Mesothelial cell of epicardium (in vitro differentiated cells): ENCODE results near the gene PDE4B. TPM values are rescaled to one million over a fixed set of nuclear protein-coding genes. Genes with fewer than 3 reads are reported as not detected.

Experiments
- DNase-seq, 2 experiments: peaks; one replicate each; pipeline ENCODE4 v3.0.0; 2021; ENCODE audit warnings: low spot score in 2 of 2; ENCODE audit not compliant: unreplicated experiment in 2 of 2
- H3K27ac Mint-ChIP-seq: 2 replicates; pipeline ENCODE4 v1.8.0; 2021; ENCODE audit warnings: mixed read lengths
- H3K27me3 Mint-ChIP-seq: 2 replicates; pipeline ENCODE4 v1.8.0; 2021; ENCODE audit warnings: low read depth, mixed read lengths
- H3K36me3 Mint-ChIP-seq: 2 replicates; pipeline ENCODE4 v1.8.0; 2021; ENCODE audit warnings: mixed read lengths
- H3K4me1 Mint-ChIP-seq: 2 replicates; pipeline ENCODE4 v1.8.0; 2021; ENCODE audit warnings: mixed read lengths
- H3K4me3 Mint-ChIP-seq: 2 replicates; pipeline ENCODE4 v1.8.0; 2021; ENCODE audit warnings: mild to moderate bottlenecking, moderate library complexity, mixed read lengths
- H3K9me3 Mint-ChIP-seq: 2 replicates; pipeline ENCODE4 v1.8.0; 2021; ENCODE audit warnings: mixed read lengths
- total RNA-seq: library from RNA; stranded (reverse); gene quantifications from 3 replicates; pipeline ENCODE4 v1.2.1, GENCODE V29; 2021
- TF ChIP-seq, protein P1 (sequence below): fragments of 200-600 bp; sonication (generic); IDR thresholded peaks from one replicate; pipeline ENCODE4 v1.5.0; 2021; ENCODE audit warnings: antibody characterized with exemption; ENCODE audit not compliant: unreplicated experiment

The PDE4B gene
- total RNA-seq, 1 donor from 2014 or later = 22.3 TPM

DNA sequence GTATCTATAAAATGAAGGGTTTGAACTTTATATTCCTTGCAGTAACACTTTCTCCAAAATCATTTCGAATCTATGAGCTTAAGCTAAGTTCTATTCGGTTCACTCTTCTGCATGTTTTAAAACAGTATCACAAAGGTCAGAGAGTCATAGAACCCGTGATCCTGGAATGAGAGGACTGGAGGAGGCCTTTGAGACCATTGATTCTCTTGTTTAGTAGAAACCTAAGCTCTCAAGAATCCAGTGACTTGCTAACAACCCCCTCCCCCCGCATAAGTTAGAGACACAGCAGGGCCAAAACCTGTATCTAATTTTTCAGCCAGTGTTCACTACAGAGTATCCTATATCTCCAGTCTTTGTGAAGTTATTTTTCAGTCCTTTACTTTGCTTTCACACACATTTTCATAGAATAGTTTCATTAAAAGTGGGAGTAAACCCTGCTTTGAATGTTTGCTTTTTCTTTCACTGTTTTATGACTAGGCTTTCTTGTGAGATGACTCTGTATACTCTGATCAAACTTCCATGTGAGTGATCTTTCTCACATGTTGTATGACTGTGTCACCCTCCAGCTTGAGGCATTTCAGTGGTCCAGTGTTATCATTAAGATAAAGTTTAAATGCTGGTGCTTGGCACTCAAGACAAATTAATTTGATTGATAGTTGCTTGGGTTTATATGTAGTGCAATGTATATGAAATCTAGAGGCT is 465.9 kb downstream of the PDE4B start:
- Mint-ChIP-seq H3K9me3 (no peaks in the 10 kb centered on the region), H3K27ac (peak overlapping the region; percentile 75), H3K27me3 (no peaks in the 10 kb centered on the region), H3K4me1 (peaks cover 48% of the 10 kb centered on the region), H3K4me3 (no peak overlapping the region), H3K36me3 (no peaks in the 10 kb centered on the region)
- TF ChIP-seq, protein P1, sequence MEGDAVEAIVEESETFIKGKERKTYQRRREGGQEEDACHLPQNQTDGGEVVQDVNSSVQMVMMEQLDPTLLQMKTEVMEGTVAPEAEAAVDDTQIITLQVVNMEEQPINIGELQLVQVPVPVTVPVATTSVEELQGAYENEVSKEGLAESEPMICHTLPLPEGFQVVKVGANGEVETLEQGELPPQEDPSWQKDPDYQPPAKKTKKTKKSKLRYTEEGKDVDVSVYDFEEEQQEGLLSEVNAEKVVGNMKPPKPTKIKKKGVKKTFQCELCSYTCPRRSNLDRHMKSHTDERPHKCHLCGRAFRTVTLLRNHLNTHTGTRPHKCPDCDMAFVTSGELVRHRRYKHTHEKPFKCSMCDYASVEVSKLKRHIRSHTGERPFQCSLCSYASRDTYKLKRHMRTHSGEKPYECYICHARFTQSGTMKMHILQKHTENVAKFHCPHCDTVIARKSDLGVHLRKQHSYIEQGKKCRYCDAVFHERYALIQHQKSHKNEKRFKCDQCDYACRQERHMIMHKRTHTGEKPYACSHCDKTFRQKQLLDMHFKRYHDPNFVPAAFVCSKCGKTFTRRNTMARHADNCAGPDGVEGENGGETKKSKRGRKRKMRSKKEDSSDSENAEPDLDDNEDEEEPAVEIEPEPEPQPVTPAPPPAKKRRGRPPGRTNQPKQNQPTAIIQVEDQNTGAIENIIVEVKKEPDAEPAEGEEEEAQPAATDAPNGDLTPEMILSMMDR = no peak
- DNase-seq = no peak

DNA sequence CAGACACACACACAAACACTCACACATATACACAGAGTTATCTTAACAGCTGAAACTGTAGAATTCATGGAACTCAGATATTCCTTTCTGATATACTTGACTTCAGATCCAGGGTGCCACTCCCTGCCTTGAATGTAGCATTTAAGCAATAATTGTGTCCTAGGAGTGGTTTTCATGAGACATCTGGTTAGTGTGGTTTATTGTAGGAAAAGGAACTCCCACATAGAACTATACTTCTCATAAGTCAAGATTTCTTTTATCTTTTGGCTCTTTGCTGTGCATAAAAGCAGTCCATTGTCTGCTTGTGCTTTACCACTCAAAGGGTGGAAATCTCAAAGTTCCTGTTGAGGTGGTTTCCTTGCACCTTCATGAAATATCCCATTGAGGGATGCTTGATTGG is 468.7 kb downstream of the PDE4B start:
- H3K27me3 Mint-ChIP-seq = no peaks in the 10 kb centered on the region
- H3K36me3 Mint-ChIP-seq = no peaks in the 10 kb centered on the region
- peak overlapping the region; percentile 71 for H3K27ac Mint-ChIP-seq
- no peak overlapping the region for H3K4me3 Mint-ChIP-seq
- TF ChIP-seq, protein P1 = no peak
- H3K4me1 Mint-ChIP-seq = peaks cover 37% of the 10 kb centered on the region
- no peak for DNase-seq
- no peaks in the 10 kb centered on the region for H3K9me3 Mint-ChIP-seq

DNA sequence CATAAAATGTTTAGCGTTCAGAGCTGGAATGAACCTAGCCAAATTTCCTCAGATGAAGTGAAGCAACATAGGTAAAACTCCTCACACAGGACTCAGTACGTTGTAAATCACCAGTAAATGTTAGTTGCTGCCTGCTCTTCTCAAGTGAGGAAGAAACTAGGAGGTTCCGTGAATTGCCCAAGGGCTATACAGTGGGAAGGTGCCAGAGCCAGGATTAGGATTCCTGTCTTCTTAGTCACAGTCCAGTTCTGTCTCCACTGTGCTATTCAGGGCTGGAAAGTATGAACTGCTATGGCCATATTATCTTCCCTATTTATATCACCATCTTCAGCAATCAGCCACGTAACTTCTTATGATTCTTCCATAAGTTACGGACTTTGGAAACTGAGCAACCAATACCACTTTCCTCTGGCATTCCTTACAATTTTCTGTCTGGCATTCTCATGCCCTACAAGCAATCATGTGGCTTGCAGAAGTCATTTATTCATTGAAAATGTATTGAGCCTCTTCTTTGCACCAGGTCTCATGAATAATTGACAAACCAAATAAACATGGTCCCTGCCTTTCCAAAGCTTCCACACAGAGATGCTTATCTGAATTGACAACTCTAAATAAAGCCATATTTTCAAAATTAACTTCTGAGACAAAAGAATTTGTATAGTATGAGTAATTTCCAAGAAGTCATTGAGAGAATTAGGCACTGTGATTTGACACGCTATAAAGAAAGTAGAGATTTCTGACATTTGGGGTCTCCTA is 469.7 kb downstream of the PDE4B start:
- TF ChIP-seq, protein P1 = no peak
- Mint-ChIP-seq H3K36me3 (no peaks in the 10 kb centered on the region), H3K27ac (peak overlapping the region; percentile 71), H3K4me3 (no peak overlapping the region), H3K9me3 (no peaks in the 10 kb centered on the region), H3K27me3 (no peaks in the 10 kb centered on the region), H3K4me1 (peaks cover 41% of the 10 kb centered on the region)
- no peak for DNase-seq

DNA sequence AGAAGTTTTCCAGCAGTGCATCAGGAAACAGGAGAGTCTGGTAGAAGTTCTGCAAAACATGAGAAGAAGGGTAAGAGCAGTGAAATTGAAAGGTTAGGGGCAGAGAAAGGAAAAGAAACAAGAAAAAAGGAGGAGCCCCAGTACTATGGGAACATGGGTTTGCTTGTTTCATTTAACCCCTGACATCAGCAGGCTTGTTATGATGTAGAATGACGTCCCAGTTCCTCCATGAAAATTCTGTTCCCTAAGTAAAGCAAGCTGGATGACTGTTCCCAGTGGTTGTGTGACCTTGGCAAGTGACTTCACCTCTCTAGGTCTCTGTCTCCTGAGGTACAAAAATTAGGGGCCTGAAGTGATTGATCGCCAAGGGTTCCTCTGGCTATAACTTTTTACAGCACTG is 472.6 kb downstream of the PDE4B start:
- H3K27me3 Mint-ChIP-seq = no peaks in the 10 kb centered on the region
- no peaks in the 10 kb centered on the region for H3K36me3 Mint-ChIP-seq
- DNase-seq = no peak
- H3K4me1 Mint-ChIP-seq = peaks cover 52% of the 10 kb centered on the region
- no peak overlapping the region for H3K4me3 Mint-ChIP-seq
- TF ChIP-seq, protein P1 = no peak
- H3K27ac Mint-ChIP-seq = peak overlapping the region; percentile 14
- no peaks in the 10 kb centered on the region for H3K9me3 Mint-ChIP-seq

DNA sequence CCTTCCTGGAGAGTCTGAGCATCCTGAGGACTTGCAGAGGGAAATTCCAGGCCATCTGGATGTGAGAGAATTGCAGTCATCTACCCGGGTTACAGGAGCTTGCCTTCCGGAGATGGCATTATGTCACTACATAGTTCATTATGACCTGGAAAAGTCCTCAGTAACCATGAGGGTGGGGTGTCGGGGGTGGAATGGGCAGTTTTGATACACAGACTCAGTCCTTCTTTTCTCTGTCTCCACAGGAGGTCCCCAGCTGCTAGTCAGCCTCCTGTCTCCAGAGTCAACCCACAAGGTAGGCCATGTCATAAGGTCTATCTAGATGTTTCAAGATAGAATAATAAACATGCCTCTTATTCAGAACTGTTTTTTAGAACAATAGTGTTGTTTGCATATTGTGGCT is 473.1 kb downstream of the PDE4B start:
- H3K27me3 Mint-ChIP-seq = no peaks in the 10 kb centered on the region
- peaks cover 57% of the 10 kb centered on the region for H3K4me1 Mint-ChIP-seq
- DNase-seq = no peak
- H3K4me3 Mint-ChIP-seq = no peak overlapping the region
- no peaks in the 10 kb centered on the region for H3K36me3 Mint-ChIP-seq
- no peaks in the 10 kb centered on the region for H3K9me3 Mint-ChIP-seq
- TF ChIP-seq, protein P1 = no peak
- no peak overlapping the region for H3K27ac Mint-ChIP-seq
